Right lobe of liver (tissue), 6 donors: ENCODE data around the gene DUSP1. TPM values are rescaled to one million over a fixed set of nuclear protein-coding genes. Genes with fewer than 3 reads are reported as not detected.

Experiments
- ATAC-seq, 4 donors: fragments of 200-7000 bp; cut with Tn5 transposase; one replicate each; pipeline ENCODE4 v1.9.1; 2020; ENCODE audit warnings: mild to moderate bottlenecking in 4 of 4, moderate library complexity in 4 of 4
- DNase-seq, 3 donors: peaks; one replicate each; pipeline ENCODE4 v3.0.0-alpha.2; 2020
- H3K27ac ChIP-seq, 3 donors: fragments of 200-600 bp; one replicate each; pipeline ENCODE4 v1.8.0; 2022
- H3K27me3 ChIP-seq, 2 donors: fragments of 200-600 bp; one replicate each; pipeline ENCODE4 v1.8.0; 2022
- H3K36me3 ChIP-seq, 4 donors: fragments of 200-600 bp; sonication (generic) in 1 of 4; one replicate each; pipeline versions ENCODE4 v1.5.1 to v1.8.0; 2017 to 2022; ENCODE audit warnings: control low read depth in 1 of 4
- H3K4me1 ChIP-seq, 4 donors: fragments of 200-600 bp; sonication (generic) in 1 of 4; one replicate each; pipeline versions ENCODE4 v1.5.1 to v1.8.0; 2017 to 2022; ENCODE audit warnings: control low read depth in 1 of 4
- H3K4me3 ChIP-seq, 3 donors: fragments of 200-600 bp; one replicate each; pipeline ENCODE4 v1.8.0; 2022
- H3K9me3 ChIP-seq, 4 donors: fragments of 200-600 bp; sonication (generic) in 1 of 4; one replicate each; pipeline versions ENCODE4 v1.5.1 to v1.8.0; 2017 to 2022; ENCODE audit warnings: control low read depth in 1 of 4
- POLR2A ChIP-seq: fragments of 450-650 bp; IDR thresholded peaks from one replicate; pipeline ENCODE4 v1.6.1; 2017; ENCODE audit warnings: antibody characterized with exemption, mild to moderate bottlenecking
- WGBS: methylation state at CpG from one replicate; pipeline ENCODE4 v1.1.6; 2018; ENCODE audit warnings: low coverage, low lambda C conversion rate; ENCODE audit not compliant: insufficient coverage; ENCODE audit errors: missing lambda C conversion rate; 5-methylcytosine and 5-hydroxymethylcytosine counted together
- intact Hi-C, 2 donors: fragments of 100-400 bp; cut with DNase I; formaldehyde crosslinking; loops; one replicate each; pipeline versions ENCODE4 v1.11.2 to v1.14.1; 2022
- total RNA-seq, 6 experiments: library from RNA; depleted of rRNA in 2 of 6; stranded (reverse); fragments of >200 nt in 2 of 6; fragmentation: NEBNext Ultra II Directional in 3 of 6; extraction: Animal tissue kit (Norgen Biotek cat#: 25700) in 3 of 6; gene quantifications; one replicate each; pipeline versions ENCODE4 v1.1.0 to v1.2.4, GENCODE V29; 2016 to 2023
- TF ChIP-seq, protein P1 (sequence below), 4 donors: fragments of 200-600 bp in 3 of 4; fragments of 450-650 bp in 1 of 4; IDR thresholded peaks; one replicate each; pipeline versions ENCODE4 v1.5.1 to v1.8.0; 2016 to 2022; ENCODE audit warnings: antibody characterized with exemption in 4 of 4, mild to moderate bottlenecking in 2 of 4
- donor health status: DM: no; HTN: yes; CAD: no.
- donor health status: DM: no; HTN: no; CAD: no.
- donor health status: DM: no; HTN: no; CAD: no.
- donor health status: DM: no; HTN: yes; CAD: no.
- donor health status: DM: no; HTN: yes; CAD: no.

Gene DUSP1
- total RNA-seq, 6 experiments from 2014 or later, result 106 to 407 (median 232) TPM

GRCh38 chr5:172807766-172808311, 36.8 kb upstream of the DUSP1 start:
- intact Hi-C loops, result no loop called here
- peak; percentile 5 to 40 (median 18) for ATAC-seq

GRCh38 chr5:172806897-172807672, 36.1 kb upstream of the DUSP1 start:
- no peaks in the 10 kb centered on the region for H3K27me3 ChIP-seq
- H3K27ac ChIP-seq, result peak overlapping the region; percentile 78 to 88 (median 80)
- no peaks in the 10 kb centered on the region for H3K9me3 ChIP-seq
- TF ChIP-seq, protein P1, sequence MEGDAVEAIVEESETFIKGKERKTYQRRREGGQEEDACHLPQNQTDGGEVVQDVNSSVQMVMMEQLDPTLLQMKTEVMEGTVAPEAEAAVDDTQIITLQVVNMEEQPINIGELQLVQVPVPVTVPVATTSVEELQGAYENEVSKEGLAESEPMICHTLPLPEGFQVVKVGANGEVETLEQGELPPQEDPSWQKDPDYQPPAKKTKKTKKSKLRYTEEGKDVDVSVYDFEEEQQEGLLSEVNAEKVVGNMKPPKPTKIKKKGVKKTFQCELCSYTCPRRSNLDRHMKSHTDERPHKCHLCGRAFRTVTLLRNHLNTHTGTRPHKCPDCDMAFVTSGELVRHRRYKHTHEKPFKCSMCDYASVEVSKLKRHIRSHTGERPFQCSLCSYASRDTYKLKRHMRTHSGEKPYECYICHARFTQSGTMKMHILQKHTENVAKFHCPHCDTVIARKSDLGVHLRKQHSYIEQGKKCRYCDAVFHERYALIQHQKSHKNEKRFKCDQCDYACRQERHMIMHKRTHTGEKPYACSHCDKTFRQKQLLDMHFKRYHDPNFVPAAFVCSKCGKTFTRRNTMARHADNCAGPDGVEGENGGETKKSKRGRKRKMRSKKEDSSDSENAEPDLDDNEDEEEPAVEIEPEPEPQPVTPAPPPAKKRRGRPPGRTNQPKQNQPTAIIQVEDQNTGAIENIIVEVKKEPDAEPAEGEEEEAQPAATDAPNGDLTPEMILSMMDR (IDR thresholded peaks at IDR 0.05), result no peak
- peak; percentile 83 for TF ChIP-seq POLR2A
- ATAC-seq, result peak; percentile 96 to 99 (median 98)
- H3K4me1 ChIP-seq, result peaks cover 0 to 8% (median 2%) of the 10 kb centered on the region in 4 donors
- DNase-seq, result peak; percentile 95 to 97 (median 97)
- H3K4me3 ChIP-seq, result peak overlapping the region in 2 of 3 donors; percentile 25 to 31
- no peaks in the 10 kb centered on the region for H3K36me3 ChIP-seq
- WGBS, result 48% methylated on average over 22 of the region's 24 CpGs
- intact Hi-C loops, result no loop called here

More at GRCh38 chr5:172807766-172808311, 36.8 kb upstream of the DUSP1 start:
- H3K4me1 ChIP-seq, result peaks cover 0 to 8% (median 2%) of the 10 kb centered on the region in 4 donors
- H3K4me3 ChIP-seq, result peak overlapping the region in 2 of 3 donors; percentile 25 to 31
- H3K9me3 ChIP-seq, result no peaks in the 10 kb centered on the region
- H3K36me3 ChIP-seq, result no peaks in the 10 kb centered on the region
- H3K27me3 ChIP-seq, result no peaks in the 10 kb centered on the region
- DNase-seq, result no peak
- peak overlapping the region; percentile 78 to 88 (median 80) for H3K27ac ChIP-seq
- TF ChIP-seq, protein P1 (IDR thresholded peaks at IDR 0.05), result no peak
- no peak for TF ChIP-seq POLR2A
- 82% methylated on average over 10 of the region's 11 CpGs for WGBS

- no peaks in the 10 kb centered on the region for H3K9me3 ChIP-seq
- WGBS, result 87% methylated on average over 8 of the region's 9 CpGs
- DNase-seq (no peak), ATAC-seq (peak in 2 of 4 donors; percentile 22 to 35)
- intact Hi-C loops, result no loop called here
- peak overlapping the region in 1 of 3 donors; percentile 22 for H3K27ac ChIP-seq
- no peaks in the 10 kb centered on the region for H3K27me3 ChIP-seq
- no peak overlapping the region for H3K4me3 ChIP-seq
- H3K36me3 ChIP-seq, result no peaks in the 10 kb centered on the region
- TF ChIP-seq POLR2A, result no peak
- TF ChIP-seq, protein P1 (IDR thresholded peaks at IDR 0.05), result no peak
- H3K4me1 ChIP-seq, result peaks cover 0 to 8% (median 2%) of the 10 kb centered on the region in 4 donors
Observed at GRCh38 chr5:172805736-172806255, 34.8 kb upstream of the DUSP1 start.

DNA sequence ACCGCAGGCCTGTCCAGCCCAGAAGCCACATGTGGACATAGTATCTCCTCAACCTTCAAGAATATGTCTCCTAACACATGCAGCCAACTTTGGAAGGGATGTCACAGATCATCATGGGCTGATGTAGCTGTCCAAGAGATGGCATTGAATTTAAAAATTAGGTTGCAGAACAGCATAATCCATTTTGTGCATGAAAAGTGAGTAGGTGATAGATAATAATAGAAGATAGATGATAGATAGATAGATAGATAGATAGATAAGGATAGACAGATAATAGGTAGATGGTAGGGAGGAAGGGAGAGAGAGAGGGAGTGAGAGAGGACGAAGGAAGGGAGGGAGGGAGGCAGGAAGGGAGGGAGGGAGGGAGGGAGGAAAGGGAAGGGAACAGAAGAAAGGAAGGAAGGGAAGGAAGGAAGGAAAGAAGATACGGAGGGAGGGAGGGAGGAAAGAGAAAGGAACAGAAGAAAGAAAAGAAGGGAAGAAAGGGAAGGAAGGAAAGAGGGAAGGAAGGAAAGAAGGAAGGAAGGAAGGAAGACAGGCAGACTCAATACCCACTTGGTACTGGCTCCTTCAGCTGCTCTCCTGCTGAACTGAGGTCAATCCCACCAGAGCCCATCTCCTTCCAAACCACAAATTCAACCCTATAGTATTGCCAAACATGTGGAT, 34.2 kb upstream of the DUSP1 start:
- H3K27ac ChIP-seq, result no peak overlapping the region
- no peaks in the 10 kb centered on the region for H3K9me3 ChIP-seq
- no peaks in the 10 kb centered on the region for H3K27me3 ChIP-seq
- H3K36me3 ChIP-seq, result no peaks in the 10 kb centered on the region
- H3K4me3 ChIP-seq, result no peak overlapping the region
- no peak for ATAC-seq
- peaks cover 0 to 8% (median 2%) of the 10 kb centered on the region in 4 donors for H3K4me1 ChIP-seq
- 62% methylated on average over 2 of the region's 3 CpGs for WGBS
- no peak for DNase-seq
- intact Hi-C loops, result no loop called here
- TF ChIP-seq, protein P1 (IDR thresholded peaks at IDR 0.05), result no peak
- TF ChIP-seq POLR2A, result no peak
